Lung (tissue), 12 donors: ENCODE measurements around the gene PGAP1. TPM values are rescaled to one million over a fixed set of nuclear protein-coding genes. Genes with fewer than 3 reads are reported as not detected.

Source experiments
- ATAC-seq: fragments of 200-7000 bp; cut with Tn5 transposase; one replicate; pipeline ENCODE4 v1.9.1; 2020; ENCODE audit warnings: moderate number of reproducible peaks; ENCODE audit not compliant: insufficient read depth, low FRiP score
- DNase-seq, 3 donors: peaks; one replicate each; pipeline ENCODE4 v3.0.0-alpha.2; 2013 to 2017
- H3K27ac ChIP-seq, 2 donors: one replicate each; pipeline ENCODE4 v1.5.1; 2013; ENCODE audit warnings: mild to moderate bottlenecking in 2 of 2, moderate library complexity in 2 of 2, control low read depth in 1 of 2, inconsistent platforms in 1 of 2, low read depth in 1 of 2, low read length in 1 of 2
- H3K27me3 ChIP-seq, 3 donors: one replicate each; pipeline ENCODE4 v1.5.1; 2013; ENCODE audit warnings: low read length in 2 of 3; ENCODE audit not compliant: control insufficient read depth in 3 of 3, insufficient read depth in 3 of 3
- H3K36me3 ChIP-seq, 4 donors: one replicate each; pipeline ENCODE4 v1.5.1; 2013; ENCODE audit warnings: low read length in 4 of 4, mild to moderate bottlenecking in 1 of 4, moderate library complexity in 1 of 4; ENCODE audit not compliant: control insufficient read depth in 4 of 4, insufficient read depth in 4 of 4
- H3K4me1 ChIP-seq, 5 donors: one replicate each; pipeline ENCODE4 v1.5.1; 2013; ENCODE audit warnings: low read length in 5 of 5, mild to moderate bottlenecking in 2 of 5, moderate library complexity in 1 of 5; ENCODE audit not compliant: control insufficient read depth in 5 of 5, insufficient read depth in 5 of 5
- H3K4me3 ChIP-seq: one replicate; pipeline ENCODE4 v1.5.1; 2013; ENCODE audit warnings: mild to moderate bottlenecking, control low read depth, moderate library complexity
- H3K9ac ChIP-seq, 2 donors: one replicate each; pipeline ENCODE4 v1.5.1; 2013; ENCODE audit warnings: low read length in 2 of 2, control low read depth in 1 of 2; ENCODE audit not compliant: insufficient read depth in 1 of 2
- H3K9me3 ChIP-seq, 4 donors: one replicate each; pipeline ENCODE4 v1.5.1; 2013; ENCODE audit warnings: low read length in 3 of 4, mild to moderate bottlenecking in 1 of 4, moderate library complexity in 1 of 4; ENCODE audit not compliant: control insufficient read depth in 4 of 4, insufficient read depth in 3 of 4
- CTCF ChIP-seq: IDR thresholded peaks from 2 replicates; pipeline ENCODE4 v1.5.1; 2012; ENCODE audit warnings: mild to moderate bottlenecking; ENCODE audit errors: control extremely low read depth, extremely low read depth
- WGBS, 2 donors: extraction: QIAGEN DNeasy Blood & Tissue Kit; methylation state at CpG; one replicate each; pipeline ENCODE4 v1.1.7; 2013; 5-methylcytosine and 5-hydroxymethylcytosine counted together
- polyA plus RNA-seq, 2 donors: library from polyadenylated mRNA; stranded (reverse); fragments of 200-250 nt; gene quantifications; one replicate each; pipeline ENCODE4 v1.2.1, GENCODE V29; 2013
- total RNA-seq, 2 donors: library from RNA; depleted of rRNA in 1 of 2; stranded (reverse); fragments of >200 nt in 1 of 2; gene quantifications; one replicate each; pipeline ENCODE4 v1.2.1, GENCODE V29; 2014 to 2021
- donor health status: control.
- donor health status: control.
- donor health status: Bipolar disorder and iron deficiency.
- donor health status: healthy.
- donor health status: DM: yes; HTN: yes; CAD: no.

The PGAP1 gene
- total and polyA plus RNA-seq, 4 donors: 1.4 to 34.1 (median 7.0) TPM

GRCh38 chr2:196823750-196824522 is 102.6 kb downstream of the PGAP1 start:
- H3K36me3 ChIP-seq: no peaks in the 10 kb centered on the region
- DNase-seq: no peak

GRCh38 chr2:196821195-196821594 is 105.3 kb downstream of the PGAP1 start:
- DNase-seq (no peak), ATAC-seq (no peak)
- peaks cover 0 to 5% (median 1%) of the 10 kb centered on the region in 4 donors for H3K9me3 ChIP-seq
- no peak overlapping the region for H3K4me3 ChIP-seq
- no peak for TF ChIP-seq CTCF
- no peak overlapping the region for H3K9ac ChIP-seq
- H3K27me3 ChIP-seq: no peaks in the 10 kb centered on the region
- no peaks in the 10 kb centered on the region for H3K36me3 ChIP-seq
- 75 to 84% methylated on average over 1 of the region's 1 CpG for WGBS, 2 donors
- H3K4me1 ChIP-seq: no peaks in the 10 kb centered on the region
- no peak overlapping the region for H3K27ac ChIP-seq

More at GRCh38 chr2:196823750-196824522, 102.6 kb downstream of the PGAP1 start:
- H3K27me3 ChIP-seq: no peaks in the 10 kb centered on the region
- H3K4me3 ChIP-seq: no peak overlapping the region
- H3K27ac ChIP-seq: no peak overlapping the region
- H3K4me1 ChIP-seq: no peaks in the 10 kb centered on the region
- no peak overlapping the region for H3K9ac ChIP-seq
- H3K9me3 ChIP-seq: peaks cover 0 to 3% (median 0%) of the 10 kb centered on the region in 4 donors
- no peak for ATAC-seq
- no peak for TF ChIP-seq CTCF

- TF ChIP-seq CTCF: no peak
- DNase-seq (no peak), ATAC-seq (no peak)
- no peaks in the 10 kb centered on the region for H3K36me3 ChIP-seq
- no peaks in the 10 kb centered on the region for H3K9me3 ChIP-seq
- H3K4me1 ChIP-seq: no peaks in the 10 kb centered on the region
- no peaks in the 10 kb centered on the region for H3K27me3 ChIP-seq
- WGBS, 2 donors: 37 to 81% methylated on average over 1 of the region's 1 CpG
- no peak within 1 kb of the TSS for H3K27ac ChIP-seq
- H3K4me3 ChIP-seq: no peak within 1 kb of the TSS
- no peak within 1 kb of the TSS for H3K9ac ChIP-seq
These were observed 117.2 kb downstream of the PGAP1 start, which contains the start of gene C2orf66 for GRCh38 chr2:196809260-196809659. Gene C2orf66 (minus strand): TSS chr2:196809355. CDS start chr2:196809336, 19 bp downstream.
